HL-60 (cell line): ENCODE measurements around the gene KDM1B.

Experiments
- DNase-seq, 2 experiments: peaks; one replicate each; pipeline ENCODE4 v3.0.0-alpha.2; 2010 to 2020; ENCODE audit warnings: low read depth in 1 of 2, low spot score in 1 of 2
- H3K27ac ChIP-seq: fragments of 250-450 bp; sonication (Bioruptor Pico); replicated peaks from 2 replicates; pipeline ENCODE4 v1.5.1; 2020; ENCODE audit warnings: mild to moderate bottlenecking, moderate library complexity
- H3K27me3 ChIP-seq: fragments of 250-450 bp; sonication (Bioruptor Pico); 2 replicates; pipeline ENCODE4 v1.5.1; 2021; ENCODE audit warnings: mild to moderate bottlenecking, moderate library complexity; ENCODE audit not compliant: insufficient read depth, poor library complexity, severe bottlenecking
- H3K4me3 ChIP-seq: replicated peaks from 2 replicates; pipeline ENCODE4 v1.5.1; 2011; ENCODE audit warnings: mild to moderate bottlenecking, control low read depth, low read length; ENCODE audit not compliant: insufficient read depth
- GABPA ChIP-seq: IDR thresholded peaks from 2 replicates; pipeline ENCODE4 v1.6.1; 2012; ENCODE audit warnings: low read depth
- POLR2AphosphoS5 ChIP-seq: IDR thresholded peaks from 2 replicates; pipeline ENCODE4 v1.6.1; 2012; ENCODE audit warnings: low read depth
- REST ChIP-seq: IDR thresholded peaks from 2 replicates; pipeline ENCODE4 v1.6.1; 2012; ENCODE audit warnings: low read depth; ENCODE audit not compliant: insufficient replicate concordance
- SPI1 ChIP-seq: IDR thresholded peaks from 2 replicates; pipeline ENCODE4 v1.6.1; 2012; ENCODE audit warnings: low read depth, mild to moderate bottlenecking, borderline replicate concordance
- TF ChIP-seq, protein P1 (sequence below): IDR thresholded peaks from one replicate; pipeline ENCODE4 v1.5.1; 2011; ENCODE audit warnings: low read length, control low read depth, inconsistent platforms; ENCODE audit not compliant: insufficient read depth

Gene KDM1B

GRCh38 chr6:18216411-18216810 is 61.2 kb downstream of the KDM1B start:
- TF ChIP-seq REST: no peak
- TF ChIP-seq, protein P1, sequence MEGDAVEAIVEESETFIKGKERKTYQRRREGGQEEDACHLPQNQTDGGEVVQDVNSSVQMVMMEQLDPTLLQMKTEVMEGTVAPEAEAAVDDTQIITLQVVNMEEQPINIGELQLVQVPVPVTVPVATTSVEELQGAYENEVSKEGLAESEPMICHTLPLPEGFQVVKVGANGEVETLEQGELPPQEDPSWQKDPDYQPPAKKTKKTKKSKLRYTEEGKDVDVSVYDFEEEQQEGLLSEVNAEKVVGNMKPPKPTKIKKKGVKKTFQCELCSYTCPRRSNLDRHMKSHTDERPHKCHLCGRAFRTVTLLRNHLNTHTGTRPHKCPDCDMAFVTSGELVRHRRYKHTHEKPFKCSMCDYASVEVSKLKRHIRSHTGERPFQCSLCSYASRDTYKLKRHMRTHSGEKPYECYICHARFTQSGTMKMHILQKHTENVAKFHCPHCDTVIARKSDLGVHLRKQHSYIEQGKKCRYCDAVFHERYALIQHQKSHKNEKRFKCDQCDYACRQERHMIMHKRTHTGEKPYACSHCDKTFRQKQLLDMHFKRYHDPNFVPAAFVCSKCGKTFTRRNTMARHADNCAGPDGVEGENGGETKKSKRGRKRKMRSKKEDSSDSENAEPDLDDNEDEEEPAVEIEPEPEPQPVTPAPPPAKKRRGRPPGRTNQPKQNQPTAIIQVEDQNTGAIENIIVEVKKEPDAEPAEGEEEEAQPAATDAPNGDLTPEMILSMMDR: no peak
- no peak for TF ChIP-seq GABPA
- no peak for TF ChIP-seq POLR2AphosphoS5
- TF ChIP-seq SPI1: no peak
- Histone ChIP-seq H3K27me3 (no peaks in the 10 kb centered on the region), H3K4me3 (no peak overlapping the region), H3K27ac (peak overlapping the region; percentile 52)
- no peak for DNase-seq

DNA sequence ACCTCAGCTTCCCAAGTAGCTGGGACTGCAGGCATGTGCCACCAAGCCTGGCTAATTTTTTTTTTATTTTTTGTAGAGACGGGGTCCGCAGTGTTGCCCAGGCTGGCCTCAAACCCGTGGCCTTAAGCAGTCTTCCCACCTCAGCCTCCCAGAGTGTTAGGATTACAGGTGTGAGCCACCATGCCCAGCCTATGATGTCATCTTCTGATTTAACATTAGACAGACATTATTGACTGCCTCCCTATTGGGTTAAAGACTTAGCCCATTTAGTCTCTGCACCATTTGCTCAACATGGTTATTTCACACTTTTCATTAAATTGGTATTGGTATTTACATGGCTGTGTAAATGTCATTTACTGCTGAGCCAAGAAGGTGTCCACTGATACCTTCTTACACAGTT is 63.0 kb downstream of the KDM1B start:
- TF ChIP-seq, protein P1: no peak
- no peak for TF ChIP-seq POLR2AphosphoS5
- no peak for TF ChIP-seq SPI1
- no peak for TF ChIP-seq REST
- TF ChIP-seq GABPA: no peak
- no peak overlapping the region for H3K4me3 ChIP-seq
- no peak for DNase-seq
- H3K27ac ChIP-seq: no peak overlapping the region
- H3K27me3 ChIP-seq: no peaks in the 10 kb centered on the region

DNA sequence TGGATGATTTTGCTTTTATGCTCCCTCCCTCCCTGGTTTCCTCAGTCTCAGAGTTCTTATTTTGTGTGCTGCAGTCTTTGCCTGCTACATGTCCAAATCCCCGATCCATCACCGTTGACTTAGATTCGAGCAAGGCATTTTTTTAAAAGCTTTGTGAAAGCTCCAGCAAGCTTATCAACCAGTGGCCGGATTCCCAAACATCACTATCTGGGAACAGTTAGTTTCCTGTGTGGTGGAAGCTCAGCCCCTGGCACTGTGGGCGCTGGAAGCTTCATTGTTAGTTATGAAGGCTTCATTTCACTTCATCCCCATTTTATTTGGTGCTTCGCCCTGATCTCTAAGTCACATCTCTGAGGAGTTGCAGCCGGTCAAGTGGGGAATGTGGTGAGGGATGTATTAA is 64.4 kb downstream of the KDM1B start:
- Histone ChIP-seq H3K27ac (no peak overlapping the region), H3K27me3 (no peaks in the 10 kb centered on the region), H3K4me3 (no peak overlapping the region)
- TF ChIP-seq SPI1 (no peak), REST (no peak), POLR2AphosphoS5 (no peak), GABPA (no peak)
- TF ChIP-seq, protein P1: no peak
- DNase-seq: no peak
